MM.1S (cell line): ENCODE data around the gene LDLRAD4.

Experiments
- DNase-seq: peaks from one replicate; pipeline ENCODE4 v3.0.0-alpha.2; 2015
- H2AFZ ChIP-seq: fragments of 300-600 bp; sonication (generic); 2 replicates; pipeline ENCODE4 v1.6.0; 2016; ENCODE audit warnings: antibody characterized with exemption, low read length
- H3F3A ChIP-seq: fragments of 300-600 bp; sonication (generic); 2 replicates; pipeline ENCODE4 v1.6.1; 2016; ENCODE audit warnings: mild to moderate bottlenecking, antibody characterized with exemption, low read length, moderate library complexity, mixed read lengths; ENCODE audit not compliant: insufficient read depth
- H3K27ac ChIP-seq: fragments of 300-600 bp; sonication (generic); 2 replicates; pipeline ENCODE4 v1.5.1; 2016; ENCODE audit warnings: mild to moderate bottlenecking, low read length
- H3K27me3 ChIP-seq: fragments of 300-600 bp; sonication (generic); replicated peaks from 2 replicates; pipeline ENCODE4 v1.6.0; 2016; ENCODE audit warnings: low read length; ENCODE audit not compliant: insufficient read depth
- H3K36me3 ChIP-seq: fragments of 300-600 bp; sonication (generic); replicated peaks from 2 replicates; pipeline ENCODE4 v1.6.1; 2016; ENCODE audit warnings: mild to moderate bottlenecking, low read length, mixed read lengths; ENCODE audit not compliant: insufficient read depth
- H3K4me1 ChIP-seq: fragments of 300-600 bp; sonication (generic); 2 replicates; pipeline ENCODE4 v1.6.1; 2016; ENCODE audit warnings: low read length, mixed read lengths
- H3K4me2 ChIP-seq: fragments of 300-600 bp; sonication (generic); 2 replicates; pipeline ENCODE4 v1.6.0; 2016; ENCODE audit warnings: low read depth, low read length
- H3K4me3 ChIP-seq: fragments of 300-600 bp; sonication (generic); 2 replicates; pipeline ENCODE4 v1.5.1; 2016; ENCODE audit warnings: low read length, mixed read lengths
- H3K79me2 ChIP-seq: fragments of 300-600 bp; sonication (generic); 2 replicates; pipeline ENCODE4 v1.6.1; 2016; ENCODE audit warnings: mixed run types, low read length, mixed read lengths
- H3K9ac ChIP-seq: fragments of 300-600 bp; sonication (generic); 2 replicates; pipeline ENCODE4 v1.6.1; 2016; ENCODE audit warnings: low read length, mixed read lengths
- H3K9me2 ChIP-seq: fragments of 300-600 bp; sonication (generic); replicated peaks from 2 replicates; pipeline ENCODE4 v1.6.1; 2016; ENCODE audit warnings: mild to moderate bottlenecking, low read length, mixed read lengths; ENCODE audit not compliant: insufficient read depth
- H3K9me3 ChIP-seq: fragments of 300-600 bp; sonication (generic); replicated peaks from 2 replicates; pipeline ENCODE4 v1.6.1; 2016; ENCODE audit warnings: mild to moderate bottlenecking, low read length, mixed read lengths; ENCODE audit not compliant: insufficient read depth
- H4K20me1 ChIP-seq: fragments of 300-600 bp; sonication (generic); 2 replicates; pipeline ENCODE4 v1.6.1; 2016; ENCODE audit warnings: mild to moderate bottlenecking, low read length, moderate library complexity, mixed read lengths; ENCODE audit not compliant: insufficient read depth
- CTCF ChIP-seq: fragments of 300-600 bp; sonication (generic); IDR thresholded peaks from 2 replicates; pipeline ENCODE4 v1.5.1; 2016; ENCODE audit warnings: antibody characterized with exemption, low read length, mixed read lengths
- EZH2 ChIP-seq: fragments of 300-600 bp; sonication (generic); optimal IDR thresholded peaks from 2 replicates; pipeline ENCODE3; 2017; ENCODE audit warnings: low read depth, mild to moderate bottlenecking, antibody characterized with exemption, low read length, mixed read lengths
- EZH2phosphoT487 ChIP-seq: fragments of 300-600 bp; sonication (generic); IDR thresholded peaks from 2 replicates; pipeline ENCODE4 v1.6.1; 2018; ENCODE audit warnings: antibody characterized with exemption, low read length

LDLRAD4 gene

GRCh38 chr18:13381944-13382365, 163.4 kb downstream of the LDLRAD4 start:
- TF ChIP-seq EZH2: no peak
- TF ChIP-seq EZH2phosphoT487: no peak
- TF ChIP-seq CTCF: no peak
- Histone ChIP-seq H3K36me3 (no peaks in the 10 kb centered on the region), H3K4me3 (peak overlapping the region; percentile 50), H3K27ac (peak overlapping the region; percentile 68), H4K20me1 (no peaks in the 10 kb centered on the region), H3K9ac (peak overlapping the region; percentile 69), H3K4me2 (peak overlapping the region; percentile 85), H3K4me1 (peaks cover 10% of the 10 kb centered on the region; the same call in 1 of the 2 replicates), H3K9me2 (no peaks in the 10 kb centered on the region), H3K9me3 (no peaks in the 10 kb centered on the region), H2AFZ (peak overlapping the region; percentile 67), H3F3A (no peaks in the 10 kb centered on the region), H3K27me3 (no peaks in the 10 kb centered on the region), H3K79me2 (no peaks in the 10 kb centered on the region)
- peak; percentile 54 for DNase-seq

- peak overlapping the region; percentile 68 for H3K27ac ChIP-seq
These were observed 163.9 kb downstream of the LDLRAD4 start for GRCh38 chr18:13382366-13382953.

GRCh38 chr18:13382954-13383827, 164.6 kb downstream of the LDLRAD4 start:
- Histone ChIP-seq H2AFZ (no peak overlapping the region), H3K27me3 (no peaks in the 10 kb centered on the region), H3K9me2 (no peaks in the 10 kb centered on the region), H3K36me3 (no peaks in the 10 kb centered on the region), H3K4me1 (peaks cover 10% of the 10 kb centered on the region; the same call in 1 of the 2 replicates), H4K20me1 (no peaks in the 10 kb centered on the region), H3K79me2 (no peaks in the 10 kb centered on the region), H3K4me3 (no peak overlapping the region), H3K4me2 (no peak overlapping the region), H3K27ac (0 out of 2 replicates have a peak overlapping the region, but pooled peaks have one; percentile 68), H3K9ac (no peak overlapping the region), H3F3A (no peaks in the 10 kb centered on the region), H3K9me3 (no peaks in the 10 kb centered on the region)
- TF ChIP-seq EZH2phosphoT487 (no peak), CTCF (no peak), EZH2 (no peak)
- no peak for DNase-seq

More at GRCh38 chr18:13382366-13382953, 163.9 kb downstream of the LDLRAD4 start:
- peak overlapping the region; percentile 50 for H3K4me3 ChIP-seq
- no peaks in the 10 kb centered on the region for H3K79me2 ChIP-seq
- H3K36me3 ChIP-seq: no peaks in the 10 kb centered on the region
- no peaks in the 10 kb centered on the region for H3F3A ChIP-seq
- peak overlapping the region; percentile 67 for H2AFZ ChIP-seq
- peaks cover 10% of the 10 kb centered on the region; the same call in 1 of the 2 replicates for H3K4me1 ChIP-seq
- no peak for DNase-seq
- no peaks in the 10 kb centered on the region for H4K20me1 ChIP-seq
- H3K9ac ChIP-seq: peak overlapping the region; percentile 69
- no peaks in the 10 kb centered on the region for H3K27me3 ChIP-seq
- peak overlapping the region; percentile 85 for H3K4me2 ChIP-seq
- no peaks in the 10 kb centered on the region for H3K9me2 ChIP-seq
- TF ChIP-seq EZH2 (no peak), EZH2phosphoT487 (no peak), CTCF (no peak)
- H3K9me3 ChIP-seq: no peaks in the 10 kb centered on the region
